GM18507 (cell line): ENCODE data around the gene TNFRSF8.
"Not testable (repeated sequence)": the region's sequence is repeated elsewhere in the genome, so short reads cannot be mapped to it uniquely, and the experiment has no call there.

Experiments
- DNase-seq: peaks from one replicate; pipeline ENCODE4 v3.0.0; 2011; ENCODE audit warnings: low read depth; ENCODE audit not compliant: insufficient read length; ENCODE audit errors: extremely low spot score
- FAIRE-seq: peaks from 2 replicates; lab custom pipeline; 2011; peaks lifted over from hg19 to GRCh38; lab: Jason Lieb, UNC

The TNFRSF8 gene

DNA sequence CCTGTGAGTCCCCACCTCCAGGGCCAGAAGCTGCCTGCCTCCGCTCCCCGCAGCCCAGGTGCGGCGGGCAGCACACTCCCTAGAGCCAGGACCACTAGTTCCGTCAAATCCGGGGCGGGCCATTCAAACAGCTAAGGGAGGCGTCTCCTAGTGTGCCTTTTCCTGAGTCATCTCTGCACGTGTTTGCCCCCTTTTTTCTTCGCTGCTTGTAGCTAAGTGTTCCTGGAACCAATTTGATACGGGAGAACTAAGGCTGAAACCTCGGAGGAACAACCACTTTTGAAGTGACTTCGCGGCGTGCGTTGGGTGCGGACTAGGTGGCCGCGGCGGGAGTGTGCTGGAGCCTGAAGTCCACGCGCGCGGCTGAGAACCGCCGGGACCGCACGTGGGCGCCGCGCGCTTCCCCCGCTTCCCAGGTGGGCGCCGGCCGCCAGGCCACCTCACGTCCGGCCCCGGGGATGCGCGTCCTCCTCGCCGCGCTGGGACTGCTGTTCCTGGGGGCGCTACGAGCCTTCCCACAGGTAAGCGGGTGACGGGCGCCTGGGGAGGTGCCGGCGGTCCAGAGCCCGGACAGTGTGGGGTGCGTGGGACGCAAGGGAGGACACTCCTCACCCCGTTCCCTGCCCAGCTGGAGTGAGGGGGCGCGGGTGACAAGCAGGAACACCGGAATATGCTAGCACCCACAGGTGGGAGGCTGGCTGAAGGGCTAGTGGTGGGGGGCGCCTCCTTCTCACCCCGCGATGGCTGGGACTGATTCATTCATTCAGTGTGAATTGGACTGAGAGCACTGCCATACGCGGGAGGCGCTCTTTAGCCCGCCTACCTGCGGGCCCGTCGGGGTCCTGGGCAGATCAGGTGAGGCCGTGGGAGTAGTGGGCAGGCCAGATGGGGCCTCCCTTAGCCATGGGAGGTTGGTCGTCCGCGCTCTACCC, at the start of gene TNFRSF8:
TSS of gene TNFRSF8 (plus strand) at position 163 of the 932 bp plus-strand sequence. CDS start at position 459, 296 bp downstream.
- no peak for DNase-seq
- peak; percentile 80 for FAIRE-seq

DNA sequence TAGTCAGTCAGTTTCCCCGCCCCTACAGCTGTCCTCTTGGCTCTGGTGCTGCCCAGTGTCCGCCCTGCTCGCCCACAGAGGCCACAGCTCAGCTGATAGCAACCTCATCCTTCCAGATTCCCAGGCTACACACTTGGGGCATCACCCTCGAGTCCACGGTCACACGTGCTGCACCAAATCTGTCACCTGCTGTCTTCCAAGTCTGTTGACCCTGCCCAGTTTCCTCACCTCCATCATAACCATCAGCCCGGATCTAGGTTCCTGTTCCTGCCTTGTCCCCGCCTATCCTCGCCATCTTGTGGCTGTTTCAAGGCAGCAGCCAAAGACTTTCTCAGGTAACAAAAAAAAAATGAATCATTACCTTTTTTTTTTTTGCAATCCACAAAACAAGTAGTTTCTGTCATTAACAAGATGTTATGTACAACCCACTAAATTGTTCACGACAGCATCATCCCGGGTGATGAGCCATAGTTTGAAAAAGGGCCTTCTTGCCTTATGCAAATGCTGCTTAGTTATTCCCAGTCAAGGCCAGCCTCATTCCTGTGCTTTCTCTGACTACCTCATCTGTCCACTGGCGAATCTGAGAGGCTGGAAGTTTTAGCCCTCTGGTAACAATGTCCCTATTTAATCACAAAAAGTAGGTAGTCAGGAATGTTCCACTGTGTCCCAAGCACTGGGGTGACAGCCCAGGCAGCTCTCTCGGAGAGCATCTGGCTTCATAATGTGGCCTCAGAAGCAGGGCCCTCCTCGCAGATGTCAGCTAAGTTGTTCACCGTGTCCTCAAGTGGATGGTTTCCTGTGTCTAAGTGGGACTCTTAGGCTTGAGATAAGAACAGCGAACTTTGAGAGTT, 48.7 kb upstream of the TNFRSF8 start:
- FAIRE-seq (no peak), DNase-seq (no peak)

DNA sequence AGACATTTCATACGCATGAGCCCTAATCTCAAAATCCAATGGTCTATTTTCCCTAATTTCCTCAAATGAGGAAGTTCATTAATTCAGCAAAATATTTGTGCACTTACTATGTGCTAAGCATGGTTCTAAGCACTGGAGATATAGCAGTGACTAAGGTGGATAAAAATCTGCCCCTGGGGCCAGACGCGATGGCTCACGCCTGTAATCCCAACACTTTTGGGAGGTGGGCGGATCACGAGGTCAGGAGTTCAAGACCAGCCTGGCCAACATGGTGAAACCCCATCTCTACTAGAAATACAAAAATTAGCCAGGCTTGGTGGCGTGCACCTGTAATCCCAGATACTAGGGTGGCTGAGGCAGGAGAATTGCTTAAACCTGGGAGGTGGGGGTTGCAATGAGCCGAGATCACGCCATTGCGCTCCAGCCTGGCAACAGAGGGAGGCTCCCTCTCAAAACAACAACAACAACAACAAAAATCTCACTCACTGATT, 48.1 kb upstream of the TNFRSF8 start:
- FAIRE-seq (no peak), DNase-seq (no peak)

DNA sequence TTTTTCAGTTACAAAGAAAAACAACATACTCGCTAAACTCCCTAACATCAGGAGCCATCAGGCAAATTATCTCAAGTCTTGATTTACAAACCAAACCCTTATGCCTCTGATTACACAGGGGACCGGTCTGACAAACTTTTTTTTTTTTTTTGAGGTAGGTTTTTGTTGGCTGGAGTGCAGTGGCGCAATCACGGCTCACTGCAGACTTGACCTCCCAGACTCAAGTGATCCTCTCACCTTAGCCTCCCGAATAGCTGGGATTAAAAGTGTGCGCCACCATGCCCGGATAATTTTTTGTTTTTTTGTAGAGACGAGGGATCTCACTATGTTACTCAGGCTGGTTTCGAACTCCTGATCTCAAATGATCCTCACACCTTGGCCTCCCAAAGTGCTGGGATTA, 47.6 kb upstream of the TNFRSF8 start:
- FAIRE-seq (no peak), DNase-seq (no peak)

- FAIRE-seq: no peak
- DNase-seq: no peak
These were observed 46.9 kb upstream of the TNFRSF8 start for GRCh38 chr1:12016182-12016581.

- FAIRE-seq (peak; percentile 64), DNase-seq (no peak)
These were observed 43.1 kb upstream of the TNFRSF8 start for GRCh38 chr1:12019858-12020509.

DNA sequence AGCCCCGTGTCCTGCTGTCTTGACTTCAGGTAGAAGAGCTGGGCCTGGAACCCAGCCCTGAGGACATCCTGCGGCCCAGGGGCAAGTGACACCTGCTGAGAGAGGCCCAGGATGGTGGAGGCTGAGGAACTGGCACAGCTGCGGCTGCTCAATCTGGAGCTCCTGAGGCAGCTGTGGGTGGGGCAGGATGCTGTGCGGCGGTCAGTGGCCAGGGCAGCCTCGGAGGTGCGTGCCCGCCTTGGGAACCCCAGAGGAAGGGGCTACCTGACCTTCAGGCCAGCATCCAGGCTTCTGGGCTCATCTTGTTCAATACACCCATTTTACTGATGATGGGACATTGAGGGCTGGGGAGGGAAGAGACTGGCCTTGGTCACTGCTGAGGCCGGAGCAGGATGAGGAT, 41.5 kb upstream of the TNFRSF8 start:
- FAIRE-seq (no peak), DNase-seq (no peak)

- DNase-seq (no peak), FAIRE-seq (no peak)
These were observed 41.1 kb upstream of the TNFRSF8 start for GRCh38 chr1:12022036-12022435.

DNA sequence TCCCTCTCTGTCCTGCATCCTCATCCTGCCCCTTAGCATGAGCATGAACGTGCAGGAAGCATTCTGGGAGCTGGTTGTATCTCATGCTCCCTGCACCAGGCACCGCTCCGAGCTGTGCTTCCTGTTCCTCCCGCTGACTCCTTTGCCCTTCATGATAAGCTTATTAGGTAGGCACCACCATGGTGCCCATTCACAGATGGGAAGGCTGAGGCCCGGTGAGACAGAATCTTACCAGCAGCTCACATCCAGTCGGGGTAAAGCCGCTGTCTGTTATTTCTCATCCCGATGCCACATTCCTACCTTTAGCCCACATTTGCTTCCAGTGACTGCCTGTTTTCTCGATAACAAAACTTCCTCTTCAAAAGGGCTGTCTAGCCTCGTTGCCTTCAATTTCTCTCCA, 36.5 kb upstream of the TNFRSF8 start:
- DNase-seq (no peak), FAIRE-seq (no peak)

DNA sequence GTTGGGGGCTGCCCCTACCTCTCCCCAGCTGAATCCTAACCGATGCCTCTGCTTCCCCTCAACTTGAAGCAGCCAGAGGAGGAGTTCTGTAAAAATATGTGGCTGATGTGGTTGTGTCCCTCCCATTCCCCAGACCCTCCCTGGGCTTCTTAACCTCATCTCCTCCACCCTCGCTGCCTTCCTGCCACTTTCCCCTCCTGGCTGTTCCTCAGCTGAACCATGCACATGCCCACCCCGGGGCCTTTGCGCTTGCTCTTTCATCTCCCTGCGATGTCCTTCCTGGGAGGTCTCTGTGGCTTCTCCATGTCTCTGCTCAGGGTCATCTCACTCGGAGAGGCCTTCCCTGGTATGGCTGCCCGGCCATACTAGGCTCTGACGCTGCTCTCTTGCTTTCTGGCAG, 34.9 kb upstream of the TNFRSF8 start:
- DNase-seq (no peak), FAIRE-seq (no peak)

- FAIRE-seq: no peak
These were observed 34.1 kb upstream of the TNFRSF8 start for GRCh38 chr1:12028957-12029511.

GRCh38 chr1:12029720-12030339, 33.3 kb upstream of the TNFRSF8 start:
- DNase-seq: no peak
- FAIRE-seq: no peak

More at GRCh38 chr1:12028957-12029511, 34.1 kb upstream of the TNFRSF8 start:
- DNase-seq: no peak

DNA sequence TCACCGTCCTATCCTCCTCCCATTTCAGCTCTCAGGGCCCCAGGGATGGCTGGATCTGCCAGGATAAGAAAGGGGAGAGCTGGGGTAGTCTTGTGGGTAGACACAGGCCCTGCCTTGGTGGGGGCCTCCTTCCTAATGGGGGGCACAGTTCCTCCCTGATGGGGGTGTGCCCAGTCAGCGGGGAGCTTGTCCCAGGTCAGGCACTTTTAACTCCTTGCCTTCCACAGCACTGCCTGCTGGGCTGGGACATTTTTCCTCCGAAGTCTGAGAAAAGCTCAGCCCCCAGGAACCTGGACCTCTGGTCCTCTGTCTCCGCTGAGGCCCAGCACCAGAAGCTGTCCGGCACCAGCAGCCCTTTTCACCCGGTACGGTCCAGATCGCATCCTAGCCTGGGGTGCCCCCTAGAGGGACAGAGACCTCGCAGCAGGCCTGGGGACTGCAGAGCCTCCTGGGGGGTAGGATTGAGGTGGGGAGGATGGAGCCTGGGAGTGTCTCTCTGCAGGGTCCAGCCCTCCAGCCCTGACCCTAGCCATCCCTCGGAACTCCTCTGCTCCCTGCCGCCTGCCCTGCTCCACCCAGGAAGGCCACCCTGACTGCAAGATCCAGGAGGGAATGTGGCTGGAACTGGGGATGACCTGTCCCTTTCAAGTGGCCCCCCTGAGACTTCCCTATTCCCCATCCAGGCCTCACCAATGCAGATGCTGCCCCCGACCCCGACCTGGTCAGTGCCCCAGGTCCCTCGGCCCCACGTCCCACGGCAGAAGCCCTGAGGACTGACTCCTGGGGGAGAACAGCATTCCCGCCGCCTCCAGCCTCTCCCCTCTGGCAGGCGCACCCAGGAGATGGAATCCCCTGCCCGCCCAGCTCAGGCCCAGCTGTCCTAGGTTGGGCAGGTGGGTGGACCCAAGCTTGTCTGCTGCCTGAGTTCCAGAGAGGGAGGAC, 31.8 kb upstream of the TNFRSF8 start:
- DNase-seq: no peak
- FAIRE-seq: peak; percentile 81

DNA sequence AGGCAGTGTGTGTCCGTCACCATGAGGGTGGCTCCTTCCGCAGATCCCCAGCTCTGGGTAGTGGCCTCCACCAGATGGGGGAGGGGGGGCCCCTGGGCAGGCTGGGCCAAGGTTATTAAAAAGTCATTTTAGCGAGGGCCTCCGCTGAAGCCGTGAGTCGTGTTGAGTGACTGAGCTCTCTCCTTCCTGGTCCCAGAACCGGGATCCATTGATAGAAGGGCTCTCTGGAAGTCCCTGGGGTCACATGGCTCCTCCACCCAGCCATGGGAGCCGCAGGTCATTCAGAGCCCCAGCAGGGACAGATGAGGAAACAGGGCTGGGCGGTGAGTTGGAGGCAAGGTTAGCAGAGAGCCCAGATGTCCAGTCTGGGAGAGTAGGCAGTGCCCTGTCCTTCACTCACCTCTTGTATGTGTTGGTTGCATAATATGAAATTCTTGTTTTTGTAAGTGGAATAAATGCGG, 30.9 kb upstream of the TNFRSF8 start:
- FAIRE-seq: no peak
- DNase-seq: no peak

GRCh38 chr1:12033441-12033840, 29.7 kb upstream of the TNFRSF8 start:
- DNase-seq: not testable (repeated sequence)

GRCh38 chr1:12034381-12034801, 28.7 kb upstream of the TNFRSF8 start:
- no peak for DNase-seq

More at GRCh38 chr1:12033441-12033840, 29.7 kb upstream of the TNFRSF8 start:
- FAIRE-seq: not testable (repeated sequence)

DNA sequence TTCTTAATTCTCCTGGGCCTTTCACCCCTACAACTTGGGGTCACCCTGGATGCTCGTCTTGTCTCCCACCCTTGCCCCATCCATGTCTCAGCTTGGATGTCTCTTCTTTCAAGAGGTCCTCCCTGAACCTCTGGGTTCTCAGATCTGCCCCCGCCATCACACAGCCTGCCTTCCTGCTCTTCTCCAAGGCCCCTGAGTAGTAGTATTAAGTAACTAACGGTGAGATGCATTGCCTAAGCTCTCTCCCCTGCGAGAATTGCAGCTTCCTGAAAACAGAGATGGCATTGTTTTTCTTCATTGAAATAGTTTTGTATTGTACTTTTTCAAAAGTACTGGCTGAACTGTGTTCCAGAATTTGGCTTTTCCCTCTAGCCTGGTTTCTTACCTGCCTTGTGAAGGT, 27.8 kb upstream of the TNFRSF8 start:
- FAIRE-seq (no peak), DNase-seq (no peak)

More at GRCh38 chr1:12034381-12034801, 28.7 kb upstream of the TNFRSF8 start:
- no peak for FAIRE-seq
